Activated CD4-positive, alpha-beta T cell treated with anti-CD3 and anti-CD28 coated beads for 1 hour (primary cell): ENCODE measurements around the gene ZNF492.
"Not testable (repeated sequence)": the region's sequence is repeated elsewhere in the genome, so short reads cannot be mapped to it uniquely, and the experiment has no call there.

Source experiments
- DNase-seq: peaks from one replicate; pipeline ENCODE4 v3.0.0-alpha.2; 2020

ZNF492 gene

DNA sequence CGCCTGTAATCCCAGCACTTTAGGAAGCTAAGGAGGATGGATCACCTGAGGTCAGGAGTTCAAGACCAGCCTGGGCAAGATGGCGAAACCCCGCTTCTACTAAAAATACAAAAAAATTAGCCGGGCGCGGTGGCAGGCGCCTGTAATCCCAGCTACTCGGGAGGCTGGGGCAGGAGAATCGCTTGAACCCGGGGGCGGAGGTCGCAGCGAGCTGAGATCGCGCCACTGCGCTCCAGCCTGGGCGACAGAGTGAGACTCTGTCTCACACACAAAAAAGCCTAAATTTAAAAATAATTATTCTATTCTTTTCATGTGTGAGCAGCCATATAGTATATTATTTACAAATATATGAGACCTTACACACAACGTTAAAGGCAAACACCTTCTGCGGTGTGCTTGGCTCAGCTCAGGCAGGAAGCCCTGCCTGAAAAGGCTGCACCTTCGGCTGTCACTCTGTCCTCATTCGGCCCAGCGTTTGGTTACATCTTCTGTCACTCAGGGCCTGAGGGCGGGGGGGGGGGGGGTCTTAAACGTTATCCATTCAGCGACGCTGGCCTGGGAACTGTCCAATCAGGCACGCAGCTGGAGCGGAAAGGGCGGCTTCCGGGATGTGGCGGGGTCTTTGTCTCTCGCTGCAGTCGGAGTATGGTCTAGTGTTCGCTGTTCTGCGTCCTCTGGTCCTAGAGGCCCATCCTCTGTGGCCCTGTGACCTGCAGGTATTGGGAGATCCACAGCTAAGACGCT, at the start of gene ZNF492:
Gene ZNF492 (plus strand): TSS at position 619 of the 744 bp plus-strand sequence. CDS start 19,076 bp downstream, outside the sequence.
- DNase-seq: peak; percentile 70

DNA sequence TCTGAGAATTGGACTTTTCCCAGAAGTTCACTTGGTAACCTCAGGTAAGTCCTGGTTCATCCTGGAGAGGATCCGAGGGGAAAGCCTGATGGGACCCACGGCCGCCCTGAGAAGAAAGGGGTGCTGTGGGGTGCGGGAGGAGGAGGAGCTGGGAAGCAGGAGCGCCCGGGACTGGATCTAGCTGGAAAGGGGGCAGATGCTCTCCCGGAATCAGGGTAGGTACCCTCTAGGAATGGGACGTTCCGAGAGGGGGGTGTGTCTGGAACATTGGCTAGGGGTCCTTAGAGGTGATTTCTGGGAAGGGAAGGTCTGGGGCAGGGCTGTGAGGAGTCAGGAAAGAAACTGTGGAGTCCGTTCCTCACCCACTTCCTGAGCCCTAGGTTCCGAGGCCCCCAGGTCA, 38.7 kb upstream of the ZNF492 start:
- DNase-seq: no peak

DNA sequence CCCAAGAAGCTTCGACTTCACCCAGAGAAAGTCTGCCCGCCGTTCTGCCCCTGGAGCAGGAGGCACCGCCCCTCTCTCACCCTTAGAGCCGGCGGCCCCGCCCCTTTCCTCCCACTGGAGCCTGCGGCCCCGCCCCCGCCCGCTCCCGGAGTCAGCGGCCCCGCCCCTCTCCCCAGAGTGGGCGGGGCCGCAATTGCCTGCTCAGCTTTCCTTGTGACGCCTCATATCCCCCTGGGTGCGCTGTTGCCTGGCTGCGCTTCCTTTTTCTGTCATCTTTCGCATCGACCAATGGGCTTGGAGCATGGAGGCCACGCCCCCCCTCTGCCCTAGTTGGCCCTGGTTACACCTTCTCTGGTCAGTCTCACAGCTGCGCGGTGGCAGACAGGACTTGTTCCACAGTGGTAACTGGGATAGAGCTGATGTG, 38.2 kb upstream of the ZNF492 start:
- DNase-seq: no peak

DNA sequence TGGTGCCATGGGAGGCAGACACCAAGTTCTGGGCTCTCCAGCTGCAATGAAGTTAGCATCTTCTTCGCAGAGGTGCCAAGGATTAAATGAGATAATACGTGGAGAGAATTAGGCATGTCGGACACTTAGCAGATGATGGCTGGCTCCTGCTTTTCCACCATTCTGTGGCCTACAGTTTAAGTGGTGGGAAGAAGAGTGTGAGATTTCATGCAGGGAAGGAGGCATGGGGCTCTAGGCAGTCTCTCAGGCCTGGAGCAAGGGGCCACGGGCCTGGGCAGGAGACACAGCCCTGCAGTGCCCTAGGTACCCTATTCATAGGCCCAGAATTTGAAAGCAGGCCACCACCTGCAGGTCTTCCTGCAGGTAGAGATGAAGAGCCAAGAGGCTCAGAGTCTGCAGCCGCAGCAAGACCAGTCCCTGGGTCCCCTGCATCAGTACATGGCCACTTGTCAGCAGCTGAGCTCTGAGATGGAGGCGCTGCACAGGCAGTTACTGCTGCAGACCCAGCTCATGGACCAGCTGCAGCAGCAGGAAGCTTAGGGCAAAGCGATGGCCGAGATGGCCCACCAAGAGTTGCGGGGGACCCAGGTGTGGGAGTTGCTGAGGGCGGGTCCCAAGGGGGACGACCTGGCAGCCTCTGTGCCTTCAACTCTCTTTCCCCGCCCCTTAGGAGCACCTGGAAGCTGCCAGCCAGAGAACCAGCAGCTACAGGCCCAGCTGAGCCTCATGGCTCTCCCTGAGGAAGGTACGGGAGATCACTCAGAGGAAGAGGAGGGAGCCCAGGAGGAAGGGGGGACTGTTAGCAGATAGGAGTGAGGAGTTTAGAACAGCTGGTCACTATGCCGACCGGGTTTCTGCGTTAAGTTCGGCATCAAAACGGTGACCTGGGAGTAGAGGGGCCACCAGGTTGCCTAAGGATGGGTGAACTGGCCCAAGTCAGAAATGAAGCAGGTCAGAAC, 33.2 kb upstream of the ZNF492 start:
- no peak for DNase-seq

DNA sequence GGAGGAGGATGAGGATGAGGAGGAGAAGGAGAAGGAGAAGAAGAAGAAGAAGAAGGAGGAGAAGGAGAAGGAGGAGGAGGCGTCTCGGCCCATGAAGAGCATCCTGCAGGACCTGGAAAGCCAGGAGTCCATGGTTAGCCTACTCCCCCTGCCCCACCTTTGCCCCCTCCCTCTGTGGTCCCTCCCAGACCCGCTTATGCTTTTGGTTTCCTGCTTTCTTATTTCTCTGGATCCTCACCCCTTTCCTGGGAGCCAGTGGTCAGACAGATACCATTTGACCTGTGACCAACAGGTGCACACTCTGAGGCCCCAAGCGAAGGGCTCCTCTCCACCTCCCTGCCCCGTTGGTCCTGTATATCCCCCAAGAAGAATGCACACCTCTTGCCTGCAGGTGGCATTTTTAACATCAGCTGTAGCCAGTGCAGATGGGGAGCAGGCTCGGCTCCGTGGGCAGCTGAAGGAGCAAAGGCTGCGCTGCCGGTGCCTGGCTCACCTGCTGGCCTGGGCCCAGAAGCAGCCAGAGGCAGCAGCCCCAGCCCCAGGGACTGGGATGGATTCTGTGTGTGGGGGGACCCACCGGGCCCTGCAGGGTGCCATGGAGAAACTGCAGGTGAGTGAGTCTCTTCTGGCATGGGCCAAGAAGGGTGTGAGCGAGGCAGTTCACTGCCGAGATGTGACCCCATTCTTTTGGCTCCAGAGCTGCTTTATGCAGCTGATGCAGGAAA, 32.1 kb upstream of the ZNF492 start:
- DNase-seq: no peak

DNA sequence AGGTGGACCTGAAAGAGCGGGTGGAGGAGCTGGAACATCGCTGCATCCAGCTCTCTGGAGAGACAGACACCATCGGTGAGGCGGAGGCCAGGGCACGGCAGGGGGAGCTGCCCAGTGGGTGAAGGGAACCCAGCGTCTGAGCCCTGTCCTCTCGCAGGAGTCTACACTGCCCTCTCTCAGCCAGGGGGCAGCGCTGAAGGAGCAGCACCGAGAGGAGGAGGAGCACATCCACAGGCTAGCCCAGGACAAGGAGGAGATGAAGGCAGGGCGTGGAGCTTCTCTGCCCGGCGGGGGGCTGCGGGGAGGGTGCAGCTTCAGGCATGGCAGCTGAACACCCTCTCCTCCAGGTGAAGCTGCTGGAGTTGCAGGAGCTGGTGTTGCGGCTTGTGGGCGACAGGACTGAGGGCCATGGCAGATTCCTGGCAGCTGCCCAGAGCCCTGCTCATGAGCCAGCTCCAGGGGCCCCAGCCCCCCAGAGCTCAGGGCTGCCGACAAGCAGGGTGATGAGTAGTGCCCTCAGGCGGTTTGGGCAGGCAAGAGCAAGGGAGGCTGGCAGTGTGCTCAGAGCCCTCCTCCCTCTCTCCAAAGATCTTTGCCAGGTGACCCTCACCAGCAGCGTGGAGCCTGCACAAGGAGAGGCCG, 31.4 kb upstream of the ZNF492 start:
- no peak for DNase-seq

DNA sequence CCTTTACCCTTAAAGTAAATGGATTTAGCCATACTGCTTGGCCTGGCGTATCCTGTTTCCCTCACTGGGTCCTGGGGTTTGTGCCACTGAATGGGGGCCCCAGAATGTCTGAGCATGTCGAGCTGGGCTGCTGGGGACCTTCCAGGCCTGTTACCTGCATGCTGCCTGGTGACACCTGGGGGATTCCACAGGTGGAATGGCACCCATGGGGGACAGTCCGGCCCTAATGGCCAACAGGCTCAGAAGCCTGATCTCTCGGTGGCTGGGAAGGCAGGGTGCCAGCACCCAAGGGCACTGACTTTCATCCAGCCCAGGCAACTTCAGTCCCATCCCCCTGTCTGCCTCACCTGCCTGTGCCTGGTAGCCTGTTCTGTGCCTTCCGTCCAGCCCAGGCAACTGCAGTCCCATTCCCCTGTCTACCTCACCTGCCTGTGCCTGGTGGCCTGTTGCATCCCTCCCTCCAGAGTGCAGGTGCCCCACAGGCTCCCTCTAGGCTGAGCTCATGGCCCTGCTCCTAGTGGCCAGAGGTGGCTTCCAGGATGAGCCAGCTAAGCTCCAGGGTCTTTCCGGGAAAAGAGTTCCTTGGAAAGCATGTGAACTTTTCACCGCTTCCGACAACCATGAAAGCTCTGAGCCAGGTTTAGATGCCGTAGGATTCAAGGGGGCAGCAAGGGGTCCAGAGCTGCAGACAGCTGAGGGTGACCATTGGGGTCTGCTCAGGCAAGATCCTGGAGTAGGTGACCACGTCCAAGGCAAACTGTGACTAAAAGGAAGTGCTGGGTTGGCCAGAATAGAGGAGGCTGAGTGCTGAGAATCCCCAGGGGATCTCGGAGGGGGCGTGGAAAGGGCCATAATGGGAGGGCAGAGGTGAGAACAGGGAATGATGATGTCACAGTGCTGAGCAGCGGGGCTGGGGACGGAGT, 30.3 kb upstream of the ZNF492 start:
- DNase-seq: no peak

DNA sequence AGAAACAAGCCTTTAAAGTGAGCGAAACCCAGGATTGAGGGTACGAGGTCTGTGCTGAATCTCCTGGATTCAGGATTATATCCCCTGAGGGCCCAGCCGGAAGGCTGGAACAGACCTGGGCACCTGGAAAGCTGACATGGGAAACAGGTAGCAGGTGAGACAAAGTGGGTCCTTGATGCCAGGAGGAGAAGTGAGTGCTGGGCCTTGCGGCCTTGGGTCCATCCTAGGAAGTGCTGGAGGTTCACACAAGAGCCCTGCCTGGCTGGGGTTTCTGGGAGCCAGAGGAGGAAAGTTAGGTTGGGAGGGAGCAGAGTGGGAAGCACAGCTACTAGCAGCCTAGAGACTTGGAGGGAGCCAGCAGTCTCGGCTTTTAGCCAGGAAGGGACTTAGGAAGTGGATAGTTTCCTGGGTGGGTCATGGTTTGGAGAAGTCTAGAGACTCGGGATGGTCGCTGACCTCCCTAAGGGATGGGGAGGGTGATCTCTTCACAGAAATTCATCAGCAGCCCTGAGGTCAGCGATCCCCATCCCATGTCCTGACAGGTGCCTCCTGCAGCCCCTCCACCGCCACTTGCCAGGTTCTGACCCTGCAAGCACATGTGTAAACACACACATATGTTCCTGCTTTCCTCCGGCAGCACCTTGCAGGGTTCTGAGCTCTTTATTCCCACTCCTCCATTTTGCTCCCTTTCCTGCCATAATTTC, 29.4 kb upstream of the ZNF492 start:
- DNase-seq: no peak

DNA sequence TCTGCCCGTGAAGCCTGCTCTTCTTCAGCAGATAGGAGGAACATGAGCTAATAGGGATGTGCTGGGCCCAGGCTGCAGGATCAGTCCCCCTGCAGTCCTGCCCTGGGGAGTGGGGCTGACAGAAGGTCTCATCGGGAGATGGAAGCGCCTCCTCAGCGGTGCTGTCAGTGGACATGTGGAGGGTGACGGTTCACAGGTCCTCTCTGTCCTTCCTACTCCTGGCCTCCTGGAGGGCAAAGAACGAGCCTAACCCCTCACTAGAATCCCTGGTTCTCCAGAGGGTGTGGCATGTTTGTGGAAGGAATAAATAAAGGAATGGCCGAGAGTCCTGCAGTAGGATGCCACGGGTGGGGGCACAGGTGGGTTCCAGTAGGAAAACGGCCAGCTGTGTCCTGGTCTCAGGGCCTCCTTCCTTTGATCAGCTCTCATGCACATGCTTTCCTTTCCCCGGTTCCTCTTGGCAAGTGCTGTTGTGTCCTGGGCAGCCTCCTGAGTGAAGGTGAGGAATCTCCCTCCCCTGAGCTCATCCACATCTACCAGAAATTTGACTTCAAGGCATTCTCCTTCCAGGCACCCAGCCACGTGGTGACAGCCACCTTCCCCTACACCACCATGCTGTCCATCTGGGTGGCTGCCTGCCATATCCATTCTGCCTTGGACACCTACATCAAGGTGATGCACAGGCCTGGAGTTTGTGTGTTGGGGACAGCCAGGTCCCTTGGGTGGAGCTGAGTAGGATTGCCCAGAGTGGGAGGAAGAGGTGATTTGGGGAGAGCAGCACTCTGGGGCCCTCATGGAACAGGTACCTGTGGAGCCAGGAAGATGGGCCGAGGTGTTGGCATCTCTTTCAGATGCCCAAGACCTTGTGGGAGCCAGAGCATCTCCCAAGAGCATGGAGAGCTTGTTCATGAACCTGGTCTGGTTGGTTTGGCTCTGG, 28.6 kb upstream of the ZNF492 start:
- no peak for DNase-seq

DNA sequence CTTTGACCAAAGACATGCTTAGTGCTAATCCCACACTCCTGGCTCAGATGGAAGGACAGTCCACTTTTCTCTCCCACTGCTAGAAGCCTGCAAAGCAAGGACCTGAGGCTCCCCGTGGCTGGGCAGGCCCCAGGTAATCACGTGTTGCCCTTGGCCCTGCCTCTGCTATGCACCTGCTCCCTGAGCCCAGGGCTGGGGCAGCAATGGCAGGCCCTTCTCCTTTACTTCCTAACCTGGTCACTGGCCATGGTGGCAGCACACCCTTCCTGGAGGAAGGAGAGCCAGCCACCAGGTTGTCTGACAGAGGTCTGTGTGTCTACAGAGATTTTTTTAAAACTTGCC, 27.9 kb upstream of the ZNF492 start:
- DNase-seq: no peak

DNA sequence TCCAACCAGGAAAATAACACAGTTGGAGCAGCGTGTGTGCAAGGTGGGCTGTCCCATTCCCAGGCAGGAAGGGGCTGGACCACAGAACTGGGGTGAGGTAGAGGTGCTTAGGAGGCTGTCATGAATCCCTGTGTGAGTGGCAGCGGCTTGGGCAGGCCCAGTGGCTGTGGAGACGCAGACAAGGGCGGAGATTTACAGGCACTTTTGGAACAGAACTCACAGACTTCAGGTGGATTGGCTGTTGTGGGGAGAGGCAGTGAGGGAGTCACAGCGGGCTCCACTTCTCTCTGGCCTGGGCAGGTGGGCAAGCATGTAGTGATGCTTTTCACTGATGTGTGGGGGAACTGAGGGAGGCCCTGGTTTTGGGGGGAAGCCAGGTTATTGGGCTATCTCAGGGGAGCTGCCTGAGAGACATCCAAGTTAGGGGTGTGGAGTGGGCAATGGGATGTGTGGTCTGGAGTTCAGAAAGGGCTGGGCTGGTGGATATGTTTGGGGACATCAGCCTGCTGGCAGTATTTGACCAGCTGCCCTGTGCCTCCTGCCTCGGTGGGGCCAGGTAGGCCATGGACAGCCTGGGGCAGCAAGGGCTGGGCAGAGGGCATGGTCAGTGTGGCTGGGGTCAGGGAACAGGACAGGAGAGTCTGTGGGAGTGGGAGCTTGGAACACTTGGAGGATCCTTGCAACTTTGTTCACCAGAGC, 27.0 kb upstream of the ZNF492 start:
- DNase-seq: no peak

DNA sequence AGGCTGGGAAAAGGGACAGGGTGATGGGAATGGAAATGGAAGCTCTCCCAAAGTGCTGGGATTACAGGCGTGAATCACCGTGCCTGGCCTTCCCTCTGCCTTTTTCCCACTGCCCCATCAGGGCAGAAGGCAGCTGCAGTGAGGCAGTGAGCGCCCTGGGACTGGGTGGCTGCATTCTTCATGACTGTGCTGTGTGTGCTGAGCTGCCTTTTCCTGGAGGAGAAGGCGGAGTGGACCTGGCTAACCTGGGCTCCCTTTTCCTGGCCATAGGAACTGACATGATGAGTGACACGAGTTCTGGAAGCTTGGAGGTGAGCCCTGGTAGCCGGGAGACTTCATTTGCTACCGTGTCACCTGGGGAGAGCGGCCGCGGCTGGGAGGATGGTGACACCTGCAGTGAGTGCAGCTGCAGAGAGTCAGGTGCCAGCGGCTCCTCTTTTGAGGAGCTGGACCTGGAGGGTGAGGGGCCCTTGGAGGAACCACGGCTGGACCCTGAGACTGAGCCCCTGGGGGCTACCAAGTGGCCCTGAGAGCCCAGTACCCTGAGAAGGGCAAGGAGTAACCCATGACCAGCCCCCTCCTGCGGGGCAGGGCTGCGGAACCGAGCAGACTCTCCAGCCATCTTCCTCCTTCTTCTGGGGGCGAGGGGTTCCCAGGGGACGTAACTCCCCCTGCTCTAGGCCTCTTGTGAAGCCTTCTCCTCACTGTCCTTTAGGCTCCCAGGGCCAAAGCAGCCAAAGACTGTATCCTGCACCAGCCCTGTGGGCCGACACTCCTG, 26.3 kb upstream of the ZNF492 start:
- no peak for DNase-seq

DNA sequence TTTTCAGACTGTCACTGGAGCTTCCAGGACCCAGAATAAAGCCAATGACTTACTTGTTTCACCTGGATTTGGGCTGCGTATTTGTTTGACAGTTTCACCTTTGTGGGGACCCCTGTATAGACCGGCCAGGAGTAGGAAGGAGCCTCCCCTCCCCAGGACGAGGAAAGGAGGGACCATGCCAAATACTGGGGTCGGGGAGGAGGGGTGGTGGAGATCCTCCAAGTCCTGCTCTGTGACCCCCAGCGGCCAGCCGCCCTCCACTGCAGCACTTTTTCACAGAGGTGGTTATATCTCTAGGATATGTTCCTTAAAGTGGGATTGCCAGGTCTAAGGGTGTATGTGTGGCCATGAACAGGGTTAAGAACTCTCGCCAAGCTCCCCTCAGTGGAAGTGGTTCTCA, 25.7 kb upstream of the ZNF492 start:
- DNase-seq: no peak

DNA sequence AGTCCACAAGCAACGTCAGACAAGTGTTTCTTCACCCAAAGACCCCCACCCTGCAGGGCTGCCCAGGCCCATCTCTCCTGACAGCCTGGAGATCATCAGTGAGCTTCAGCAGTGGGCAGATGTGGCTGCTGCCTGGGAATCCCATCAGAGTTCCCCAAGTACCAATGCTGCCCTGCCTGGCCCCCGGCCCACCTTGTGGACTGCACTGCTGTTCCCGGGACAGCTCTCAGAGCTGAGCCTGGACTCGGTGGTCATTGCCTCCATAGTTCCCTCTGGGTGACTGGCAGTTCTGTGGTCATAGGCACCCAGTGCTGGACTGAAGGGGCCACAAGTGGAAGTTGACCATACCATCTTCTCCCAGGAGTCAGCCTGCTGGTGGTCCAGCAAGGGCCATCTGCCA, 24.5 kb upstream of the ZNF492 start:
- no peak for DNase-seq

DNA sequence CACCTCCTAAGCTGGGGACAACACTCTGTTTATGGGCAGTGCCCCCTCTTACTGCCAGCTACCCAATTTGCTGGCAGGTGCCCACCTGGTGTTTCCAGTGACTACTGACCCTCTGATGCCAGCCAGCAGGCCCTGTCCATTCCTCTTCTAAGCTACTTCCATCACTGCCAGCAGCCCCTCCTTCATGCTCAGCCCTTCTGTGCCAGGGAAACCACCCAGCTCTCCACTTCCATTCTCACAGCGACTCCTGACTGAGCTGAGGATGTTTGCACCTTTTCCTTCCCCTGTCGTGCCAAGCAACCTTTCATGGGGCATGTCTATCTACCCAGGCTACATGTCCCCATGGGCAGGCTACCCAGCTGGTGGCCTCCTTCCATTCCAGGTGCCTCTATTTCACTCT, 24.0 kb upstream of the ZNF492 start:
- DNase-seq: no peak

DNA sequence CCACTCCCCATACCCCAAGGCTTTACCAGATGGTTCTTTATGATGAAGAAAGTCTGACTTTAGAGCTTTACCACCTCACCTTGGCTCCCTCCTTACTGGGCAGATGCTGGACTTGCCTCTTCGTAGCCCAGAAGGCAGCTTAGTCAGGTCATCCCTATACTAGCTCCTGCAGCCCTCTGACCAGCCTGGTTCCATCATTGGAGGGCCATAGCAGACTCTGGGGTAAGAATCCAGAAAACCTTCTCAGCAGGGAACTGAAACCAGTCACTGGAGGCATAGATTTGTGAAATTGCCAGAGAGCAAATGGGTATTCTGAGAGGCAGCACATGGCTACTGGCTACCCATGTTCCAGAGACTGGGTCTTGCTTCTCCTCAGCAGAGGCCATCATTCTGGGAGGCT, 21.8 kb upstream of the ZNF492 start:
- DNase-seq: no peak

DNA sequence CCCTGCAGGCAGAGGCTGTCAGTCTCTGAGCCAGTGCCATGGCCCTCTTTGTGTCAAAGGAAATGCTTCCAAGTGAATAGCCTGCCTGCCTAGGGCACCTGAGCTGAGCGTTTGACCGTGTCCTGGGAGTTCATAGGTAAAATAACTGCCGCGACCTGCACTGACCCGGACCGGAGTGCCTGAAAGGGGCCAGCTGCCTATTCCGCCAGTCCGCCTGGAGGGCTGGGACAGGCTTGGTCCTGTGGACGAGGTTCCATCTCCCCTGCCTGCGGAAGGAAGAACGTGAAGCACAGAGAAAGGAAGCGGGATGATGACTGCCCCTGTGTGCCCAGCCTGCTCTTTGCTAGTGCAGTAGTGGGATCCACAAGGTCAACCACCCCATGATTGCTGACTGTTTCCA, 17.5 kb upstream of the ZNF492 start:
- no peak for DNase-seq

DNA sequence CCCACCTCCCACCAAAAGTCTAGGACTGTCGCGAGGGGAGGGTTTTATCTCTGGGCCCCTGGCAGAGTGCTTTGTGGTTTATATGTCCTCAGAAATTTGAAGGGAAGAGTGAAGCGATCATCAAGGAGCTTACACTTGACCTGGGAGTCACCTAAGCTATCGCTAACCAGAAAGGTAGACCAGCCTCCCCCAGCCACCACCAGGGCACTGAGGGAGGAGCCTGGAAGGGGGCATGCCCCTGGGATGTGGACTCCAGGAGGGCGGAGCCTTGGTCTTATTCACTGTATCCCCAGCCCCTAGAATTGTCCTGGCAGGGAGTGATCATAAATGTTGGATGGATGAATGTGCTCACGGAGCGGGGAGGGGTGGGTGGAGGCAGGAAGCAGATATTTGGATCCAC, 16.9 kb upstream of the ZNF492 start:
- not testable (repeated sequence) for DNase-seq
